Measurements from ENCODE around the gene PRXL2A.

DNA sequence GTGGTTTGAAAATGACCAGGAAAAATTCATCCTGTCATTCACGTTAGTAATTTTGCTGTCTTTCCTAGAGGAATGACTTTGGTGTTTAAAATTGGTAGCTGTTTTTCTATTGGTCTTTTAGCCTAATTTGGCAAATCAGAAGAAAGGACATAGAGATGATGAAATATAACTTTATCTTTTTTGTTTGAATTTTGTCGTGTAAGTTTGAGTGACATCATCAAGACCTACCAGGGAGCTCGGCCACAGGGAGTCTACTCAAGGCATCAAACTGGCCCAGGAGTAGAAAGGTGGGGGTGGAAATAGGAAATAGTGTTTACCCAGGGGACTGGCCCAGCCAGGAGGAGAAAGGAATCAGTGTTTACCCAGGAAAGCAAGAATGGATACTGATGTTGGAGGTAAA lies 24.8 kb downstream of the PRXL2A start:
- no peak for TF ChIP-seq EZH2 (IDR thresholded peaks at IDR 0.05; ENCODE audit: insufficient read depth, low read length)
- TF ChIP-seq, protein P1, sequence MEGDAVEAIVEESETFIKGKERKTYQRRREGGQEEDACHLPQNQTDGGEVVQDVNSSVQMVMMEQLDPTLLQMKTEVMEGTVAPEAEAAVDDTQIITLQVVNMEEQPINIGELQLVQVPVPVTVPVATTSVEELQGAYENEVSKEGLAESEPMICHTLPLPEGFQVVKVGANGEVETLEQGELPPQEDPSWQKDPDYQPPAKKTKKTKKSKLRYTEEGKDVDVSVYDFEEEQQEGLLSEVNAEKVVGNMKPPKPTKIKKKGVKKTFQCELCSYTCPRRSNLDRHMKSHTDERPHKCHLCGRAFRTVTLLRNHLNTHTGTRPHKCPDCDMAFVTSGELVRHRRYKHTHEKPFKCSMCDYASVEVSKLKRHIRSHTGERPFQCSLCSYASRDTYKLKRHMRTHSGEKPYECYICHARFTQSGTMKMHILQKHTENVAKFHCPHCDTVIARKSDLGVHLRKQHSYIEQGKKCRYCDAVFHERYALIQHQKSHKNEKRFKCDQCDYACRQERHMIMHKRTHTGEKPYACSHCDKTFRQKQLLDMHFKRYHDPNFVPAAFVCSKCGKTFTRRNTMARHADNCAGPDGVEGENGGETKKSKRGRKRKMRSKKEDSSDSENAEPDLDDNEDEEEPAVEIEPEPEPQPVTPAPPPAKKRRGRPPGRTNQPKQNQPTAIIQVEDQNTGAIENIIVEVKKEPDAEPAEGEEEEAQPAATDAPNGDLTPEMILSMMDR (IDR thresholded peaks at IDR 0.05; ENCODE audit: insufficient read depth, low read depth, low read length) = no peak
